Activated CD8-positive, alpha-beta memory T cell treated with anti-CD3 and anti-CD28 coated beads for 1 hour (primary cell): Measurements from ENCODE around the gene ENHO.

Experiments
- DNase-seq, 2 donors: peaks; one replicate each; pipeline ENCODE4 v3.0.0-alpha.2; 2020; ENCODE audit warnings: low read depth in 1 of 2; ENCODE audit errors: extremely low read depth in 1 of 2

ENHO gene

DNA sequence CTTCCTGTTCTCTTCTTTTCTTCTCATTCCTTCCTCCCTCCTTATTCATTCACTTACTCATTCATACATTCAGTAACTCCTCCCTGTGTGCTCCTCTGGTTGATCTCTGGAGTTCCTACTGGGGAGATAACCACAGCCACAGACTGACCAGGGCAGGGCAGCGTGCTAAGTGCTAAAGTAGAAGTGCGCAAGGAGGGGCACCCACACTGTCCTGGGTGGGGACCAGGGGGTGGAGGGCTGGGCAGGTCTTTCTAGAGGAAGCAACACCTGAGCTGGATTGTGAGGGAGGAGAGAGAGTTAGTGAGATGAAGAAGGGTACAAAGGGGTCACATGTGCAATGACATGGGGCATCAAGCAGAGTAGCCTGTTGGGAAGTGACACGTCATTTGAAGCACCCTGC, 13.8 kb downstream of the ENHO start:
- DNase-seq = no peak

GRCh38 chr9:34508463-34508862, 14.3 kb downstream of the ENHO start:
- DNase-seq = no peak

DNA sequence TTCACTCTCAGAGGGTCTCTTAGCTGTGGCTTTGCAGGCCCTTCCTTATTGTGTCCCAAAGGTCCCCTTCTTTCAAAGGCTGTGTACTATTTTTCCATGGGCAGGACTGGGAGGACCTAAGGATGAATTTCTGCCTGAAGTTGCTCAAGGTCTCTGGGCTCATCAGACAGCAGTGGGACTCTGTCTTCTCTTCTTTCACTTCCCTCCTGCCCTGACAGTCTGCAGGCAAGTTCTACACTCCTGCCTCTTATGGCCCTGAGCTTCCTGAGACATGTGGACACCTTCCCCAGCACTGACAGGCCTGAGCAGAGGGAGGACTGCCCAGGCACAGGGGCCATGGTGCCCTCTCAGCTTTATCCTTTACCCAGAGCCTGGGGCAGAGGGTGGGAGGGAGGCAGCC, 14.8 kb downstream of the ENHO start:
- DNase-seq = no peak

DNA sequence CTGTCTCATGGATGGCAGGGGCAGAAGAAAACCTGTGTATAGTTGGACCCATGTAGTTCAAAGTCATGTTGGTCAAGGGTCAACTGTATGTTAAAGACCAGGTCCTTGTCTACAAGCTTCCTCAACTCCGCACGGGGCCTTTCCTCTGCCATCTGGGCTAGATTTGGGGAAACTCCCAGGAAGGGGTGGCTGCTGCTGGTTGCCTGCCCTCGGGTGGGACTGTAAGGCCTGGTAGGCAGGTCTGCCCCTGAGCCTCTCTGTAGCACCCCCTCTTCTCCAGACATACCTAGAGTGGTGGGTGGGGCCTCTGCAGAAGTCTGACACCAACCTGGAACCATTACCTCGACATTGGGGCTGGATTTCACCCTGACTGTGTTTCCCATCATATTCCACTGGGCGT, 15.2 kb downstream of the ENHO start:
- no peak for DNase-seq

- no peak for DNase-seq
Observed at GRCh38 chr9:34506623-34507022, 16.2 kb downstream of the ENHO start.

GRCh38 chr9:34505370-34506120, 17.2 kb downstream of the ENHO start:
- DNase-seq = no peak

GRCh38 chr9:34503406-34503805, 19.4 kb downstream of the ENHO start:
- DNase-seq = no peak

DNA sequence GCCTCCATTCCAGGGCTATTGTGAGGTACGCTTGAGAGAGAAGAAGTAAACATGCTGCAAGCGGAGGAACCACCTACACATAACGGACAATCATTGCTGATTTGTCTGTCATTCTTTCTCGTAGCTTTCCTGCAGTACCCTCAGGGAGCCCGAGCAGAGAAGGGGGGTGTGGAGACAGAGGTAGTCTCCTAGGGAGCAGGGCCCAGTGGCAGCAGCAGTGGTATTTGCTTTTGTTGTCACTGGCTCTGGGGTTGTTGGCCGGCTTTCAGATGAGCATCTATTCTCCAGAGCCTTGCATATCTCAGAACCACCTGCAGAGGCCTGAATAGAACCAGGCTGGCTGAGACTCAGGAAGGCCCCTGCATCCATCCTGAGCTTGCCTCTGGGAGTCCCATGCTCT, 19.9 kb downstream of the ENHO start:
- DNase-seq = no peak

DNA sequence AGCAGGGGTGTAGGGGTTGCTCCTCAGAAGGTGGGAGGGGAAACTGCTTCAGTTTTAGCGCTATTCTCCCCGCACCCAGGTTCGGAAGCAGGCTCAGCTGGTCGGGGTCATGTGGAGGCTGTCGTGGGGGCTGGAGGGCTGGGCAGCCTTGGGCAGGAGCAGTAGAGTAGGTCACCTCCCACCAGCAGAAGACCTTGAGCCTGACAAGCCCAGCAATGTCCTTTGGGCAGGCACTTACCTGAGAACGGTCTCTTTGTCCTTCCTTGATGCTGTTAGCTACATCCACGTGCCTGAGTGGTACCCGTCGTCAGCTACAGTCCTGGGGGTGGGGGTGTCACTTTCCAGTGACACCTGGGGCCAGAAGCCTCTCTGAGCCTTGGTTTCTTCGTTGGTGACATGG, 20.3 kb downstream of the ENHO start:
- no peak for DNase-seq

GRCh38 chr9:34501889-34502425, 20.8 kb downstream of the ENHO start:
- no peak for DNase-seq

- DNase-seq = no peak
Observed at GRCh38 chr9:34501372-34501771, 21.4 kb downstream of the ENHO start.

GRCh38 chr9:34500623-34501267, 22.0 kb downstream of the ENHO start:
- DNase-seq = peak; percentile 23 to 60

- DNase-seq = no peak
Observed at GRCh38 chr9:34499076-34499475, 23.7 kb downstream of the ENHO start.

DNA sequence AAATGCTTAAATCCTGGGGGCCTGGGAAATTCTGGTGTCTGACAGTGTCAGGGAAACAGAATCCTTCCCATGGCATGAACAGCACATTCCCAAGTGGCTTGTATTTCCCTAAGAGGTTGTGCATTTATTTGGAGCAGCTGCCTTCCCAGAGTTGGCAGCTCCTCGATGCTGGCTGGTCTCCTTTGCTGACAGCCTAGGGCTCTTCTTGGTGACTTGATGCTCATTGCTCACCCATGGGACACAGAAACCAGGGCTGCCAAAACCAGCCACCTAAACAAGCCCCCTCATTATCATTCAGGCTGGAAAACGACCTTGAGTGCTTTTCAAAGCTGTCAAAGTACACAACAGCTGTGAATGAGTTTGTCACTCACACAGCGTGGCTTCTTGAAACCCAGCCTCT, 24.2 kb downstream of the ENHO start:
- no peak for DNase-seq

GRCh38 chr9:34496149-34496712, 26.6 kb downstream of the ENHO start:
- DNase-seq = no peak

- DNase-seq = no peak
Observed at GRCh38 chr9:34493972-34494535, 28.7 kb downstream of the ENHO start.

DNA sequence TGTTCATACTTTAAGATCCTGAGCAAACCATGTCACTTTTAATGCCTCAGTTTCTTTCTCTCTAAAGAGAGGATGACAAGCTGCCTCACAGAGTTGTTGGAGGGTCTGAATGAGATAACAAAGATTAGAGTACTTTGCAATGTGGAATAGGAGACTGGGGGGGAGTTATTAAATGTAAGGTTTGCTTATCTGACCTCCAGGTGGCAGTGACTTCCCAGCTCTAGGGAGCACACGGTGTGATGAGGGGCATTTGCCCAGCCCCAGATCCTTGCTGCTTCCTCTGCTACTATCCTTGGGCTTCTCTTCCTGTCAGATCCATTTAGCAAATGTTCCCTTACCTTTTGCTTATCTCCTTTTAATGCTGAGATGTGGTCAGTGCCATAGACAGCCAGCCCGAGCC, 30.7 kb downstream of the ENHO start:
- DNase-seq = no peak

DNA sequence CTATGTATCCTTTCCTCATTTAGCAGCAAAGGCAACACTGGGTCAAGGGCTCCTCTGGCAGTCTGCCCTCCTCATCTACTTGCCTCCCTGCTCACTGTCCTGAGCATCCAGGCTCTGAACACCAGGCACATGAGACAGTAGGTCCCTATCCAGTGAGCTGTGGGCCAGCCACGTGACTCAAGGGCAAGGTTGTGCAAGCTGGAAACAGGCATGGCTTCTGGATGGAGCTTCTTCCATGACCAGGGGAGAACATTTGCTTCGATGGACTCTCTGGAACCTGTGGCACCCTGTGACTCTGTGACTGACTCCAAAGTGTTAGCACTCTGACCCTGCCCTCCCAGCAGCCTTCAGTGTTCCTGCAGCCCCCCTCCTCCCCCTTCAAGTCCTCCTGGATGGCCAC, 31.2 kb downstream of the ENHO start:
- DNase-seq = no peak

DNA sequence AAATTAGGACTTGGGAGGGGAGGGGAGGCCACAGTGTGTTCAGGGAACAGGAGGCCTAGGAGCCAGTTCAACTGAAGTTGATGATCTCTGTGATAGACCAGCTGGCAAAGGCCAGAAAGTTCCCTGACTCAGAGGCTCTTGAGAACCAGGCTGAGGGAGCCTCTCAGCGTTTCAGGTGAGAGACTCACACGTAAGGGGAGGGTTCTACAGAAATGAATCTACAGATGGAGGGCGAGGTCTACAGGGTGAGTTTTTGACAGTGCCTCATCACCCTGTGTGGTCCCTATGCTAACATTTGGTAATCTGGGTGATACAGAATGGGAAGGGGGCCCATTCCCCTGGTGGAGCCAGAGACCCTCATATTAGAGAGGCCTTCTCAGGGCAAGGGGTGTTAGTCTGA, 32.0 kb downstream of the ENHO start:
- no peak for DNase-seq

DNA sequence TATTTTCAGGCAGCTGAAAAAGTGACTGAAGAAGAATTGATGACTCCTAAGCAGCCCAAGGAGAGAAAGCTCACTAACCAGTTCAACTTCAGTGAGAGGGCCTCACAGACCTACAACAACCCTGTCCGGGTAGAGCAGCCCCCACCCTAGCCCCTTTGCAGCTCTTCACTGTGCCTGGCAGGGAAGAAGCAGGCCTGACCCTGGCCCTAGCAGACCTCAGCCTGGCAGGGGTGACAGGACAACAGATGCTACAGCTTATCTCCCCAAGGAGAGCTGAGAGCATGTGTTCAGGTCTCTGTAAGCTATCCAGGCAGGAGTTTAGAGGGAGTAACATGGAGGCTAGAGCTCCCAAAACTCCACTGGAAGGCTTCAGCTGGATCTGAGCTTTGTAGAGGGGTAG, 32.4 kb downstream of the ENHO start:
- no peak for DNase-seq

DNA sequence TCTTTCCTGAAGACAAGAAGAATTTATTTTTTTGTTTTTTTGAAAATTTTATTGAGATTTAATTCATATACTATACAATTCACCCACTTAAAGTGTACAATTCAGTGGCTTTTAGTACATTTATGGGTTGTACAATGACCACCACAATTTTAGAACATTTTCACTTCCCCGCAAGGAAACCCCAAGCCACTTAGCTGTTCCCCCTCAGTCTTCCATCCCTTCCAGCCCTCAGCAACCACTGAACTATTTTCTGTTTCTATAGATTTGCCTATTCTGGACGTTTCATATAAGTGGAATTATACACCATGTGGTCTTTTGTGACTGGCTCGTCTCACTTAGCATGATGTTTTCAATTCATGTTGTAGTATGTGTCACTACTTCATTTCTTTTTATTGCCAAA, 36.2 kb downstream of the ENHO start:
- no peak for DNase-seq

DNA sequence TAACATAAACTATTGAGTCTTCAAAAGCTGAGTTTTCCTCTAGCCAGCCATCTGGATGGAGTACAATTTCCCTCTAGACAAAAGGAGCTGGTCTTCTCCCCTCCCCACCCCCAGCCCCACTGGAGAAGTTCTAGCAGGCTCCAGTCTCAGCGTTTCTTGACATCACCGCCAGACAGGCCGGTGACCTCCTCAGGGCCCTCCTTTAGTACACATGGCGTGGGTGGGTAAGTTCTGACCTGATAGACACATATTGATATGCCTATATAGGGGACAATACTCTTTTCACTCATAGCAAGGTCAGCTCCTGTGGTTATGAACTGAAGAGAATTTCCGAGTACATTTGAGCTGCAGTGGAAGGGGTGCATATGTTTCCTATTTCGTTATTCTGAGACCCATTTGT, 37.0 kb downstream of the ENHO start:
- no peak for DNase-seq
